ENCODE results near the gene MYO1G.
"Not testable (repeated sequence)": the region's sequence is repeated elsewhere in the genome, so short reads cannot be mapped to it uniquely, and the experiment has no call there.

Gene MYO1G

GRCh38 chr7:44978511-44979366 lies at the start of gene MYO1G:
TSS of gene MYO1G (minus strand) at chr7:44979015. CDS start at chr7:44978961, 54 bp downstream.
- DNase-seq (ENCODE audit: low read depth): no peak

- no peak for DNase-seq (ENCODE audit: low read depth)
These were observed 49.5 kb upstream of the MYO1G start for GRCh38 chr7:45028138-45028919.

- no peak for DNase-seq (ENCODE audit: low read depth)
These were observed 48.9 kb upstream of the MYO1G start for GRCh38 chr7:45027774-45028114.

- DNase-seq (ENCODE audit: low read depth): no peak
These were observed 48.4 kb upstream of the MYO1G start for GRCh38 chr7:45026984-45027773.

GRCh38 chr7:45026013-45026412 lies 47.2 kb upstream of the MYO1G start:
- DNase-seq (ENCODE audit: low read depth): no peak

- not testable (repeated sequence) for DNase-seq (ENCODE audit: low read depth)
These were observed 46.7 kb upstream of the MYO1G start for GRCh38 chr7:45025473-45025872.

- no peak for DNase-seq (ENCODE audit: low read depth)
These were observed 45.4 kb upstream of the MYO1G start for GRCh38 chr7:45024126-45024744.

GRCh38 chr7:45021604-45022296 lies 42.9 kb upstream of the MYO1G start:
- DNase-seq (ENCODE audit: low read depth): no peak

GRCh38 chr7:45020915-45021314 lies 42.1 kb upstream of the MYO1G start:
- no peak for DNase-seq (ENCODE audit: low read depth)

GRCh38 chr7:45017253-45017652 lies 38.4 kb upstream of the MYO1G start:
- DNase-seq (ENCODE audit: low read depth): no peak

GRCh38 chr7:45015313-45015712 lies 36.5 kb upstream of the MYO1G start:
- DNase-seq (ENCODE audit: low read depth): no peak

GRCh38 chr7:45013465-45013967 lies 34.7 kb upstream of the MYO1G start:
- DNase-seq (ENCODE audit: low read depth): no peak

- DNase-seq (ENCODE audit: low read depth): no peak
These were observed 28.9 kb upstream of the MYO1G start for GRCh38 chr7:45007571-45008328.

- DNase-seq (ENCODE audit: low read depth): no peak
These were observed 28.3 kb upstream of the MYO1G start for GRCh38 chr7:45007106-45007505.

- no peak for DNase-seq (ENCODE audit: low read depth)
These were observed 25.0 kb upstream of the MYO1G start for GRCh38 chr7:45003789-45004188.

GRCh38 chr7:45001826-45002225 lies 23.0 kb upstream of the MYO1G start:
- no peak for DNase-seq (ENCODE audit: low read depth)

GRCh38 chr7:45001138-45001694 lies 22.4 kb upstream of the MYO1G start:
- DNase-seq (ENCODE audit: low read depth): no peak

GRCh38 chr7:45000093-45001032 lies 21.5 kb upstream of the MYO1G start, which contains the start of gene CCM2:
TSS of gene CCM2 (plus strand) at chr7:45000201. CDS start at chr7:45000334, 133 bp downstream.
- peak; percentile 27 for DNase-seq (ENCODE audit: low read depth)
